HG02571 (cell line): ENCODE data around the gene CCDC81.
"Not testable (repeated sequence)": the region's sequence is repeated elsewhere in the genome, so short reads cannot be mapped to it uniquely, and the experiment has no call there.

Experiments used
- ATAC-seq: cut with Tn5 transposase; IDR thresholded peaks from one replicate; pipeline ENCODE4 v1.9.1; 2021; ENCODE audit warnings: mild to moderate bottlenecking, moderate library complexity; ENCODE audit not compliant: unreplicated experiment

Gene CCDC81

DNA sequence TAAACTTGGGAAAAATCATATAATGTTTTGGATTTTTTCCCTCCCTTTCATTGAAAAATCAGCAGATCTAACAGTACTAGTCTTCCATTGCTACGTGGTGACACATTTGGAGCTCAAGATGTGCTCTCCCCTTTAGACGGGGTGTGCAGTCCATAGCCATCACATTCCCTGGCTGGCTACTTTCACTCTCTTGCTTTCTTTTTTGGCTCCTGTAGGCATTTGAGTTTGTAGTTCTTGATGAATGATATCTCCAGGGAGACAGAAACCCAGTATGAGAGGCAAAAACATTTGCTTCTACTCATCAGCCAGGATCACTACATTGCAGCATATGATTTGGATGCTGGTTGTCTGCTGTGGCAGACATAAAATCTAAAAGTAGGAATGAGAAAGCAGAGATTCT, 12.1 kb downstream of the CCDC81 start:
- no peak for ATAC-seq

GRCh38 chr11:86388198-86388597, 13.5 kb downstream of the CCDC81 start:
- no peak for ATAC-seq

GRCh38 chr11:86390487-86390886, 15.8 kb downstream of the CCDC81 start:
- ATAC-seq, result no peak

DNA sequence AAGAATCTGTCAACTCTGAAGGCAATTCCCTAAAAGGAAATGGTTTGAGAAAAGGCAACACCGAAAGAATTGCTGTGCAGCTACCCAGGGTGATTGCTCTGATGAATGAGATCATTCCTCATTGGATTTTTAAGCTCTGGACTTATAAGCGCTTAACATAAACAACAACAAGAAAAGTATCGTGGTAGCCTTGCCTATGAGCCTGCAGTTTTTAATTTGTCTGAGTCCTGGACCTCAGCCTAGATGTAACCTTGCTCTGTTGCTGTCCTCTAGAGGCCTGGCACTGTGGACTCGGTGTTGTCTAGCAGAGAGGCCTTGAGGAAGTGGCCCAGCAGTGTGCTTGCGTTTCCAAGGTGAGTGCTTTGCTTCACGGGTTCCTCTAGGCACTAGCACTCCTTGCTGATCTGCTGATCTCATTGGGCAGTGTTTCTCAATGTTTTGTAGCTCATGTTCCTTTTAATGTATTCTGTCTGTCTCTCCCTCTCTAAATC, 20.4 kb downstream of the CCDC81 start:
- ATAC-seq, result no peak

DNA sequence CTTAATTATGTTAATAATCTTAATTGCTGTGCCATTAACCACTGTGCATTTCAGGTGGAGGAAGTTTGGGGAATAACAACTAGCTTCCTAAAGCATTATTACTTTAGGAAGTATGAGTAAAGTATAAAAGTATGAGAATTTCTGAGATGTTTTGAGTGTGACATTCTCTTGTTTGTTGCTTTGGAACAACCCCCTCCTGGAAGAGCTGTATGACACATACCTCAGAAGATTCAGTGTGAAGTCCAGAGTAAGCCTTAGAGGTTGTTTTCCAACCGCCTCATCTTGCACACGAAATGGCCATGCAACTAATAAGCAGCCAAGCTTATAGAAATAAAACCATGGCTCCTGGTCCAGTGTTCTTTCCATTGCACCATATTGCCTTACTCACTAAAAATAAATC, 21.7 kb downstream of the CCDC81 start:
- no peak for ATAC-seq

DNA sequence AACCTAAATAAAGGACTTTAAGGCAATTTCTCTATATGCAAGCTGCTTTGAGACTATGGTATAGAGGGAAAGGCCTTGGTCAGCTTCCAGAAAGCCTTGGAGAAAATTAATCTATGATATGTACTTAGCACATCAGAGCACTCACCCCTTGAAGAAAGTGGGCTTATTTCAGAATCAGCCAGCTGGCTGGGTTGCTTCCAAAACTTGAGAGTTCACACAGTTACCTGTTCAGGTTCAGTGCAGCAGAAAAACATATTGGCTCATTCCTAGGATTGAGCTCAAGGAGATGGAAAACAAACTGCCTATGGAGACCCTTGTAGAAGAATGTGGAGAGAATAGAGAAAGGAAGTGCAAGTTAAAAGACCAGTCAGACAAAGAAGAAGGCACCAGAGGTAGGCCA, 22.7 kb downstream of the CCDC81 start:
- no peak for ATAC-seq

DNA sequence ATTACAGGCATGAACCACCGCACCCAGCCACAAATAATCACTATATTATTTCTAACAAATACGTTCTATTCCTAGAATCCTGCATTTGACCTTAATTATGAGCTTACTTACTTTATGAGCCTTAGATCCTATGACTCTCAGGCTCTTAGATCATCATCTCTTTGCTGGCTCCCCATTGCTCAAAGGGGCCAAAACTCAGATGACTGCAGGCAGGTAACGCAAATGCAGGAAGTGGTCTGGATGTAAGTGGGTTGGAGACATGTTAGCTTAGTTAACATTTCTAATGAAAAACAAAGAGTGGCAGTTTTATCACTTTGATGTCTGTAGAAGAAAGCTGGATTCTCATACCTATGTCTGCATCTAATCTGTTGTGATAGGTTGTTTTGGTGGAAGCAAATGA, 23.4 kb downstream of the CCDC81 start:
- ATAC-seq, result no peak

DNA sequence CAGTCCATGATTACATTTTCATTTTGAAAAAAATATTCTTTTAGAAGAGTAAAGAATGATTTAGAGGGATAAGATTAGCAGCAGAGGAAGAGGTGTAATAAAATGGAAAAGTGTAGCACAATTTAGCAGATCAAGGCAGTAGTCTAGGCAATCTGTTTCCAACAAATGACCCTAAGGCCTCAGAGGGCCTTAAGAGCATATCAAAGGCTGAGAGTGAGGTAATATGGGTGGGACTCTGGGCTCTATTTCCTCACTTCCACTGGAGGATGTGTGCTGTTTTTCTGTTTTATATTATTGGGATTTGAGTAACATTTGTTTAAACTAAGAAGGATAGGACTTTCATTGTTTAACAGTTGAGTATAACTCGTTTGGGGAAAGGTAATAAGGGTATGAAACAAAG, 28.8 kb downstream of the CCDC81 start:
- ATAC-seq, result no peak

DNA sequence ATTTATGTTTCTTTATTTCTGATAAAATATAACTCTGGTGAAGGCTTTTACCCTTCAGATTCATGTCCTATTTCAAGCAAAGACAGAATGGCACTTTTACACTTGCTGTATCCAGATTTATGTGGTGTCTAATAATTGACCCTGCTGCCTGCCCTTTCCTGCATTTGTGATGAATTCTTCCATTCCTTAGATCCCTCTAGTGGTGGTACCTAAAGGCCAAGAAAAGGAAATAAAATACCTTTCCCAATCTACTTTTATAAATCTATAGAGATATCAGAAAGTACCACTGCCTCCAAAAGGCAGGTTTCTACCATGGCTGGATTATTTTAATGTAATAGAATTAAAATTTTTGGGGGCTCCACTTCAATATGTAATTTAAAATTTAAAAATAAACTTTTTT, 34.2 kb downstream of the CCDC81 start:
- no peak for ATAC-seq

- no peak for ATAC-seq
These were observed 39.3 kb downstream of the CCDC81 start for GRCh38 chr11:86414032-86414431.

DNA sequence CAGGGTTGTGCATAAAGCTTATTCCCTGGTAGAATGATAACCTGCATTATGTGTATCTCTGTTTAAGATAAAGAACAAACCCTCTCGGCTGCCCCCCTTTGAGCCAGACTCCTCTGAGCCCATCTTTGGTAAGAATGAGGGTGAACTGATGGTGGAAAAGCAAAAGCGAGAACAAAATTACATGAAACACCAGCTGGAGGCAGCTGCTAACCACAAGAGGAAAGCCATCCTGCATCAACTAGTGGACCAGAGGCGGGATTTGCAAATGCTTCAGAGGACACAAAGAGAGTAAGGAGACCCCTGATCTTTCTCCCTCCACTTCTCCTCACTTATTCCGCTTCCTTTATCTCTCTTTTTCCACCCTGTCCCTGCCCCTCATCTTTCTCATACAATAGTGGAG, 40.3 kb downstream of the CCDC81 start:
- no peak for ATAC-seq

- ATAC-seq, result no peak
These were observed 41.8 kb downstream of the CCDC81 start for GRCh38 chr11:86416494-86416893.

GRCh38 chr11:86416951-86417350, 42.3 kb downstream of the CCDC81 start:
- not testable (repeated sequence) for ATAC-seq

GRCh38 chr11:86418106-86418505, 43.4 kb downstream of the CCDC81 start:
- ATAC-seq, result no peak

- no peak for ATAC-seq
These were observed 43.8 kb downstream of the CCDC81 start for GRCh38 chr11:86418513-86418912.

DNA sequence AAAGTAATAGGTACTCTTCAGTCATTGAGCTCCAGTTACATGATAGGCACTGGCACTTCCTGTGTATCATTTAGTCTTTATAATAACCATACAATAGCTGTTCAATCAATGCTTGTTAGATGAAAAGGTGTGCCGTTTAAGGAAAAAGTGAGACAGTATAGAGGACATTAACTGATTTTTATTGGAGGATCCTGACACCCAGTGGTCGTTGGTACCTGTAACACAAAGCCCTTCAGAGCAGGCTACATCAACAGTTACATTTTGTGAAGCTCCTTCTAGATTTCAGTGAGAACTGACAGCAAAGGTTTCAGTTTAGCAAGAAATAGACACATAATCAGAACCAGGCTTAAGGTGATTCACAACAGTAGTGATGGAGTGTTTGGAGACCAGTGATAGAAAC, 44.2 kb downstream of the CCDC81 start:
- ATAC-seq, result no peak

GRCh38 chr11:86421946-86422345, 47.3 kb downstream of the CCDC81 start:
- no peak for ATAC-seq

DNA sequence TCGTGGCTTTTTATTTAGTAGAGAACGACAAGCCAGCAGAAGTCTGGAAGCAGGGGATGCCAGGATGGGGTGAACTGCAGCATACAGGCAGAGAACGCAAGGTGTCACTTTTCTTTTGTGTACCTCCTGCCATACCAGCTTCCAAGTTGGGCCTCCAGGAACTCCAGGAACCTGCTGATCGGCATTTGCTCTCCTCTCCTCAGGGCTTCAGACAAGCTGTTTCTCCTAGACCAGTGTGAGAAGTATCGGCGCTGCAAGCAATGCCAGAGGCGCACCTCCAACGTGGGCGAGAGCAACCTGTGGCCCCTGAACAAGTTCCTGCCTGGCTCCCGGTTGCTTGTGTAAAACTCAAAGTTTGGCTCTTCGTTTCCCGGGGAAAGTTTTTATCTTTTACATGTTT, 47.7 kb downstream of the CCDC81 start:
- no peak for ATAC-seq

GRCh38 chr11:86423488-86423887, 48.8 kb downstream of the CCDC81 start:
- not testable (repeated sequence) for ATAC-seq

DNA sequence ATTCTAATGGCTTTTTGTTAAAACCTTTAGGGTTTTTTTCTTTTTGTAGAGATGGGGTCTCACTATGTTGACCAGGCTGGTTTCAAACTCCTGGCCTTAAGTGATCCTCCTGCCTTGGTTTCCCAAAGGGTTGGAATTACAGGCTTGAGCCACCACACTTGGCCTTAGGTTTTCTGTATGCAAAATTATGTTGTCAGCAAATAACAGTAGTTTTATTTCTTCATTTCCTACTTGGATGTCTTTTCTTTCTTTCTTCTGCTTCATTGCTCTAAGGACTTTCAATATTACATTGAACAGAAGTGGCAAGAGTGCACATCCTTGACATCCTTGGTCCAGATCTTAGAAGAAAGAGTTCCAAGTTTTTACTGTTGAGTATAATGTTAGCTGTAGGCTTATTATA, 52.8 kb downstream of the CCDC81 start:
- no peak for ATAC-seq

DNA sequence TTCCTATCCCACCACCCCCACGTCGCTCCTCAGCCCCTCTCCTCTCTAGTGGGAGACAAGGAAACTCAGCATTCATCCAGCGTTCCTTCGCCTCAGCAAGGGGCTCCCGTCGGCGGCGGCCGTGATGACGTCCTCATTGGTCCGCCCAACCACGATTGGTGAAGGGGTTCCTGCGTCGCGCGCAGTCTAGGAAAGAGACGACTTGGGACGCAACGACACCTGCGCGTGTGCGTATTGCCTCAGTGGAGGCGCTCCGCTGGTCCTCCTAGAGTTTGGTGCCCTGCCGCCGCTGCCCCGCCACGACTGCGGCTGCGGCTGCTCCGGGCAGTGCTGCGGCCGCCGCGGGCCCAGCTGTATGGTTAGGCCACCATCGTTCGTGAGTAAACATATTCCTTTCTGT, 56.6 kb downstream of the CCDC81 start:
- no peak for ATAC-seq

- ATAC-seq, result not testable (repeated sequence)
These were observed 58.8 kb downstream of the CCDC81 start for GRCh38 chr11:86433361-86434095.

- no peak for ATAC-seq
These were observed 61.0 kb downstream of the CCDC81 start for GRCh38 chr11:86435711-86436110.
